Measurements from ENCODE around the gene OR5K2. TPM values are rescaled to one million over a fixed set of nuclear protein-coding genes. Genes with fewer than 3 reads are reported as not detected.

Gene OR5K2
- total RNA-seq, 2 donors from 2014 or later = not detected

DNA sequence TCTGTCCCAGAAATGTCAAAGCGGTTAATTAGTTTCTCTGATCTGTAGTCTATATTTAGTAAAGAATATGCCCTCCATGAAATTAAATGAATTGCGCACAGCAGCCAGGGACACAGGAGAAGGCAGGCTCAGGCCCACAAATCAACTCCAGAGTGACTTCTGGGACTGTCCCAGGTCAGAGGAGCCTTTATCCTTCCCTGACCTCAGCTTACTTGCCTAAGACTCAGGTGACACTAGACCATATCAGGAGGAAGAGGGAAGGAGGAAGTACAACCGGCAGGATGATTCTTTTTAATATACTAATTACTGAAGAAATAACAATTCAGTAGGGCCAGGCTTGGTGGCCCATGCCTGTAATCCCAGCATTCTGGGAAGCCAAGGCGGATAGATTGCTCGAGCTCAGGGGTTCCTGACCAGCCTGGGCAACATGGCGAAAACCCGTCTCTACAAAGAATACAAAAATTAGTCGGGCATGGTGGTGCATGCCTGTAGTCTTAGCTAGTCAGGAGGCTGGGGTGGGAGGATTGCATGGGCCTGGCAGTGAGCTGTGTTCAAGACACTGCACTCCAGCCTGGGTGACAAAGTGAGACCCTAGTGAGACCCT is 32.5 kb downstream of the OR5K2 start:
- H3K36me3 Mint-ChIP-seq (ENCODE audit: insufficient read depth in 2 of 2) = peaks cover 10 to 14% of the 10 kb centered on the region in 2 donors
- peaks cover 59% of the 10 kb centered on the region for H3K4me1 Mint-ChIP-seq (ENCODE audit: low read depth)
- peak overlapping the region; percentile 59 to 70 for H3K4me3 Mint-ChIP-seq
- DNase-seq = no peak
- H3K9me3 Mint-ChIP-seq = no peaks in the 10 kb centered on the region
- ATAC-seq (replicated peaks in 1 of 2) = no peak
- no peaks in the 10 kb centered on the region for H3K27me3 Mint-ChIP-seq (ENCODE audit: low read depth)
- peak overlapping the region; percentile 8 for H3K27ac Mint-ChIP-seq

DNA sequence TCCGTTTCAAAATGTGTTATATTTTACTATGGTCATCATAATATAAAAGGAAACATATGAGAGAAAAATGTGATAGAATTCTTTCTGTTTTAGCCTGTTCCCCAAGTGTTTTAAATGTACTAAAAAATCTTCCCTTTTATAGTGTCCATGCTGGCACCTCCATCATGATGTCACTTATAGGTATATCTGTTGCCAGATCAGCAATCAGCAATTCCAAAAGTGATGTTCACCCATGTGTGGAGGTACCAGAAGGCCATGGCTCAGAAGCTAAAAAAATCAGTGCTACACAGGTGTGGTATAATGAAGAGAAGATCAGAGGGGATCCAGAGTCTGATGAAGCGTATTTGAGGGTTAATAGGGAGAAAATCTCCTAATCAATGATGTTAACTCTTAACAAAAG is 33.2 kb downstream of the OR5K2 start:
- no peaks in the 10 kb centered on the region for H3K9me3 Mint-ChIP-seq
- peak overlapping the region; percentile 51 for H3K27ac Mint-ChIP-seq
- peaks cover 10 to 13% of the 10 kb centered on the region in 2 donors for H3K36me3 Mint-ChIP-seq (ENCODE audit: insufficient read depth in 2 of 2)
- DNase-seq (no peak), ATAC-seq (replicated peaks in 1 of 2) (peak in 1 of 2 donors; percentile 41)
- no peaks in the 10 kb centered on the region for H3K27me3 Mint-ChIP-seq (ENCODE audit: low read depth)
- H3K4me1 Mint-ChIP-seq (ENCODE audit: low read depth) = peaks cover 52% of the 10 kb centered on the region
- peak overlapping the region; percentile 16 to 70 for H3K4me3 Mint-ChIP-seq

DNA sequence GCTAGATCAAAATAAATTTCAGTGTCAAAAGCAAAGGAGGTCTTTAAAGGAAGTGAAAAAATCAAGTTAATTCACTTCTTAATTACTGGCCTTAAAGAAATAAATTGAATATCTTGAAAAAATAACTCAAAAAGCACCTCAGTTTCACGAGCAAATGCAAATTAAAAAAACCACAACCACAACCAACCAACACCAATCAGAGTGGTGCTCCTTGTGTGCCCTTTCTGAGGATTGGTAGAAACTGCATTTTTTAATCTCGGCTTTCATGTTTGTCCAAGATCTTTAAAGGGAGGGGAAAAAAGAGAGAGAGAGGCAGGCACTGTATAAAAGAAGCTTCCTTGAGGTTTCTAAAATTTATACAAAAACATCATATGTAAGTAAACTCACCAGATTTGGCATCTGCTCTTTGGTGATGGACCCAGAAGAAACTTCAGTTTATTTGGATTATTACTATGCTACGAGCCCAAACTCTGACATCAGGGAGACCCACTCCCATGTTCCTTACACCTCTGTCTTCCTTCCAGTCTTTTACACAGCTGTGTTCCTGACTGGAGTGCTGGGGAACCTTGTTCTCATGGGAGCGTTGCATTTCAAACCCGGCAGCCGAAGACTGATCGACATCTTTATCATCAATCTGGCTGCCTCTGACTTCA is 34.3 kb downstream of the OR5K2 start, which contains the start of gene GPR15:
Gene GPR15 (plus strand): TSS at position 357 of the 653 bp plus-strand sequence. CDS start 56 bp downstream, at position 413.
- peak within 1 kb of the TSS; percentile 33 to 70 for H3K4me3 Mint-ChIP-seq
- peak within 1 kb of the TSS; percentile 51 for H3K27ac Mint-ChIP-seq
- no peaks in the 10 kb centered on the region for H3K9me3 Mint-ChIP-seq
- H3K27me3 Mint-ChIP-seq (ENCODE audit: low read depth) = no peaks in the 10 kb centered on the region
- ATAC-seq (replicated peaks in 1 of 2) = peak in 1 of 2 donors; percentile 16
- no peak for DNase-seq
- peaks cover 55% of the 10 kb centered on the region for H3K4me1 Mint-ChIP-seq (ENCODE audit: low read depth)
- peaks cover 13% of the 10 kb centered on the region in 2 donors for H3K36me3 Mint-ChIP-seq (ENCODE audit: insufficient read depth in 2 of 2)

DNA sequence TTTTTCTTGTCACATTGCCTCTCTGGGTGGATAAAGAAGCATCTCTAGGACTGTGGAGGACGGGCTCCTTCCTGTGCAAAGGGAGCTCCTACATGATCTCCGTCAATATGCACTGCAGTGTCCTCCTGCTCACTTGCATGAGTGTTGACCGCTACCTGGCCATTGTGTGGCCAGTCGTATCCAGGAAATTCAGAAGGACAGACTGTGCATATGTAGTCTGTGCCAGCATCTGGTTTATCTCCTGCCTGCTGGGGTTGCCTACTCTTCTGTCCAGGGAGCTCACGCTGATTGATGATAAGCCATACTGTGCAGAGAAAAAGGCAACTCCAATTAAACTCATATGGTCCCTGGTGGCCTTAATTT is 34.8 kb downstream of the OR5K2 start:
- Mint-ChIP-seq H3K9me3 (no peaks in the 10 kb centered on the region), H3K4me1 (ENCODE audit: low read depth) (peaks cover 57% of the 10 kb centered on the region), H3K27ac (peak overlapping the region; percentile 51), H3K36me3 (ENCODE audit: insufficient read depth in 2 of 2) (peaks cover 13% of the 10 kb centered on the region in 2 donors), H3K4me3 (peak overlapping the region; percentile 29 to 70), H3K27me3 (ENCODE audit: low read depth) (no peaks in the 10 kb centered on the region)
- no peak for DNase-seq
- ATAC-seq (replicated peaks in 1 of 2) = no peak

DNA sequence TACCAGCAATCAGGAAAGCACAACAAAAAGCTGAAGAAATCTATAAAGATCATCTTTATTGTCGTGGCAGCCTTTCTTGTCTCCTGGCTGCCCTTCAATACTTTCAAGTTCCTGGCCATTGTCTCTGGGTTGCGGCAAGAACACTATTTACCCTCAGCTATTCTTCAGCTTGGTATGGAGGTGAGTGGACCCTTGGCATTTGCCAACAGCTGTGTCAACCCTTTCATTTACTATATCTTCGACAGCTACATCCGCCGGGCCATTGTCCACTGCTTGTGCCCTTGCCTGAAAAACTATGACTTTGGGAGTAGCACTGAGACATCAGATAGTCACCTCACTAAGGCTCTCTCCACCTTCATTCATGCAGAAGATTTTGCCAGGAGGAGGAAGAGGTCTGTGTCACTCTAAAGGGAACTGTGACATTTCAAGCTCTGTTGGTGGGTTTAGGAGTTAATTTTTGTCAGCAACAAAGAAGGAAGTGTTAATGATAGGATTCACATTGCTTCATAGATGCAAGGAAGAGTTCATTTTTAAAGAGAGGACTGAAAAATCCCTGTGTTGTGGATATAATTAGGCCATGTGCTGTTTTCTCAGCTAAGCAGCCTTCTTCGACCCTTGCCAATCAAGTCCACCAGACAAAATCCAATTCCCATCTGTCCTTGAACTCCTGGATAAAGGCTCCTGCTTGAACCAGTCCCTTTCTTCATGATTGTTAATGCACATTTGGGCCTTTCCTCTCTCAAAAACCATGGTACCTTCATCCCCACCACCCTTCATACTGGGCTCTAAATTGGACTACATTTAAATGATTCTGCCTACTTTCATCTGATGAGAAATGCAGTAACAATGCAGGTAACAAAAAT is 35.5 kb downstream of the OR5K2 start:
- H3K27me3 Mint-ChIP-seq (ENCODE audit: low read depth) = no peaks in the 10 kb centered on the region
- H3K4me1 Mint-ChIP-seq (ENCODE audit: low read depth) = peaks cover 57% of the 10 kb centered on the region
- H3K36me3 Mint-ChIP-seq (ENCODE audit: insufficient read depth in 2 of 2) = peaks cover 13% of the 10 kb centered on the region in 2 donors
- DNase-seq (no peak), ATAC-seq (replicated peaks in 1 of 2) (no peak)
- peak overlapping the region; percentile 51 for H3K27ac Mint-ChIP-seq
- H3K4me3 Mint-ChIP-seq = peak overlapping the region; percentile 29 to 70
- H3K9me3 Mint-ChIP-seq = no peaks in the 10 kb centered on the region

DNA sequence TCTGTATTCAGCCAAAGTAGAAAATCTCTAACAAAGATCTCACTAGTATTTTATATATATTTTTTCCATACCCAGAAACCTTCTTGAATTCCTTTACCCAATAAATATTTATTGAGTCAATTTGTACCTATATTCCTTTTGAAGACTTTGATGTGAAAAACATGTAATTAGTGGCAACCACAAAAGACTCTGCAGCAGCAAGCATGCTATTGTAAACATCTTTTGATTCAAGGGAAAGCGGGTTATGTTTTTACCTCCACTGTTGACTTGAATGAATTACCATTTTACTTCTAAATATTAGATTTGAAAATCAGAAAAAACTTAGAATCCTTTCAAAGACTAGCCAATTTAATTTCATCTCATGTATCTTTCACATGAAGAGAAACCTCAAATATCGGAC is 36.7 kb downstream of the OR5K2 start:
- H3K27me3 Mint-ChIP-seq (ENCODE audit: low read depth) = no peaks in the 10 kb centered on the region
- H3K27ac Mint-ChIP-seq = peak overlapping the region; percentile 51
- H3K4me1 Mint-ChIP-seq (ENCODE audit: low read depth) = peaks cover 59% of the 10 kb centered on the region

DNA sequence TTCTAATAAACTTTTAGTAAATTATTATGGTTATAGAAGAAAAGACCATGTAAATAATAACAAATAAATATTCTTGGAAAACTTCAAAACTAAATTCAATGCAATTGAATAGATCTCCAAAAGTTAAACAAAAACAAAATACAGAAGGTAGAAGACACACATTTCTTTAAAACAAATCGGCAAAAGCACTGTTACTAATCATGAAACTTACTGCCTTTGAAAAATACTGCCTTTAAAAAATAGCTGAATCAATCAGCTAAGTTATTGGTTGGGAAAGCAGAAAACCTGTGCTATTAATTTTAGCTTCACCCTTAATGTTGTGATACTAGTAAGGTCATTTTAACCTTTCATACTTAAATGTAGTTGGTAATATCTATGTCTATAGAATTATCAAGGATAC is 37.3 kb downstream of the OR5K2 start:
- Mint-ChIP-seq H3K9me3 (no peaks in the 10 kb centered on the region), H3K27ac (no peak overlapping the region), H3K4me3 (peak overlapping the region in 1 of 2 donors; percentile 63), H3K27me3 (ENCODE audit: low read depth) (no peaks in the 10 kb centered on the region), H3K4me1 (ENCODE audit: low read depth) (peaks cover 63% of the 10 kb centered on the region), H3K36me3 (ENCODE audit: insufficient read depth in 2 of 2) (peaks cover 11 to 13% of the 10 kb centered on the region in 2 donors)
- DNase-seq (no peak), ATAC-seq (replicated peaks in 1 of 2) (no peak)

More for the DNA sequence above, 36.7 kb downstream of the OR5K2 start:
- DNase-seq (no peak), ATAC-seq (replicated peaks in 1 of 2) (no peak)
- no peaks in the 10 kb centered on the region for H3K9me3 Mint-ChIP-seq
- peaks cover 11 to 13% of the 10 kb centered on the region in 2 donors for H3K36me3 Mint-ChIP-seq (ENCODE audit: insufficient read depth in 2 of 2)
- H3K4me3 Mint-ChIP-seq = peak overlapping the region; percentile 11 to 70

DNA sequence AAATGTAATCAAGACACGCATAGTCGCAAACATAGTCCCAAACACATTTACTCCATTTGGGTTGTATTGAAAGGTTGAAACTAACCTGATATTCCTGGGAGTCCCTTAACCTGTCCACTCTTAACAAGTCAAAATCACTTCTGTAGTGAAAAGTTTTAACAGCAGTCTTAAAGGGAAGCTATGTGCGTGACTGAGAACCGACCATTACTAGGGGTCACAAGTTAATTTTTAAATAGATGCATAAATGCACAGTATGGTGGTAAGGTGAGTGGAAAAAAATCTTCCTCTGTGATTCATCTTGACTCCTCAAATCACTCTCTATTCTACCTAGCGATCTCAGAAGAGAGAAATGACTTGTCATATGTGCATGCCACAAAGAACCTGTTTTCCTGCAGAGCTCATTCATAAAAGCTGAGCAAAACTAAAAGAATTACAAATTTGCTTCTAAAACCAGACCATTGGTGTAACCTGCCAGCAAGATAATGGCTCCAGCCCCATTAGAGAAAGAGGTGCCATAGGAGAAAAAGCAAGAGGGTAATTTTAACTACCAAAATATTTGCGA is 39.1 kb downstream of the OR5K2 start:
- Mint-ChIP-seq H3K4me3 (peak overlapping the region; percentile 67 to 80), H3K27me3 (ENCODE audit: low read depth) (no peaks in the 10 kb centered on the region), H3K4me1 (ENCODE audit: low read depth) (peaks cover 60% of the 10 kb centered on the region), H3K9me3 (no peaks in the 10 kb centered on the region), H3K36me3 (ENCODE audit: insufficient read depth in 2 of 2) (peaks cover 7 to 9% of the 10 kb centered on the region in 2 donors), H3K27ac (peak overlapping the region; percentile 90)
- peak; percentile 83 for ATAC-seq (replicated peaks in 1 of 2)
- peak in 1 of 2 donors; percentile 43 for DNase-seq

DNA sequence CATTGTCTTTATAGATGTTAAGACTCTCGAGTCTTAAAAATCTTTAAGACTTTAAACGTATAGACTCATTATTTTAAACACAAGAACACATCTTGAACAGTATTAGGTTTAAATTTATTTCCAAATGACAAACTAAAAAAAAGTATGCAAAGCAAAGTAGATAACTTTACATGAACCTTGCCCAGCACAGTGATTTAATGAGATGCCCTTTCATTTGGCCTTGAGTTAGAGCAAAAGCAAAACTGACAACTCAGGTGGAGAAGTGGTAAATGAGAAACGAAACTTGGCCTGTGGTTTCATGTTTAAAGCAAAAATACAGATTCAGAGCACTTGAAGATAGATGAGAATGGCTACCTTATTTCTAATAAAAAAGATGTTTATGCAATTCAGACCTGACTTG is 42.9 kb downstream of the OR5K2 start:
- Mint-ChIP-seq H3K4me1 (ENCODE audit: low read depth) (peaks cover 86% of the 10 kb centered on the region), H3K27me3 (ENCODE audit: low read depth) (no peaks in the 10 kb centered on the region), H3K27ac (peak overlapping the region; percentile 27), H3K9me3 (no peaks in the 10 kb centered on the region), H3K36me3 (ENCODE audit: insufficient read depth in 2 of 2) (peaks cover 7 to 8% of the 10 kb centered on the region in 2 donors), H3K4me3 (peak overlapping the region; percentile 38 to 63)
- DNase-seq = peak in 1 of 2 donors; percentile 46
- ATAC-seq (replicated peaks in 1 of 2) = peak; percentile 35 to 39

DNA sequence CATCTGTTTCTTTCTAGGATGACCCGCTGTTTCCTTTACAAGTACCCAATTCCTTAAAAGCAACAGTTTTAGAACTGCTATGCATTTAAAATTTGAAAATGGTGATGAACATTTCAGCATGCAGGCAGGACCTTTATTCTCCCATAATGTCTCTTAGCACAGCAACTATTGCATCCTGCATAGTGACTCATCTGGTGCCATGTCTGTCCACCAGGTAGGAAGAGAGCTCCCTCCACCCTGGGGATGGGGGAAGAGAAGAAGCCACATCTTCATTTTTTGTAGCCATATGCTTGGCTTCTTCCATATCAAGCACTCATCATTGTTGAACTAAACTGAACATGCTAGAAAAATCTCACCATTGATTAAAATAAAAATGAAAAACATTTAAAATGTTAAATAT is 44.2 kb downstream of the OR5K2 start:
- Mint-ChIP-seq H3K4me1 (ENCODE audit: low read depth) (peaks cover 86% of the 10 kb centered on the region), H3K4me3 (peak overlapping the region; percentile 52 to 58), H3K36me3 (ENCODE audit: insufficient read depth in 2 of 2) (peaks cover 5 to 8% of the 10 kb centered on the region in 2 donors), H3K9me3 (no peaks in the 10 kb centered on the region), H3K27me3 (ENCODE audit: low read depth) (no peaks in the 10 kb centered on the region), H3K27ac (peak overlapping the region; percentile 75)
- no peak for ATAC-seq (replicated peaks in 1 of 2)
- DNase-seq = no peak

DNA sequence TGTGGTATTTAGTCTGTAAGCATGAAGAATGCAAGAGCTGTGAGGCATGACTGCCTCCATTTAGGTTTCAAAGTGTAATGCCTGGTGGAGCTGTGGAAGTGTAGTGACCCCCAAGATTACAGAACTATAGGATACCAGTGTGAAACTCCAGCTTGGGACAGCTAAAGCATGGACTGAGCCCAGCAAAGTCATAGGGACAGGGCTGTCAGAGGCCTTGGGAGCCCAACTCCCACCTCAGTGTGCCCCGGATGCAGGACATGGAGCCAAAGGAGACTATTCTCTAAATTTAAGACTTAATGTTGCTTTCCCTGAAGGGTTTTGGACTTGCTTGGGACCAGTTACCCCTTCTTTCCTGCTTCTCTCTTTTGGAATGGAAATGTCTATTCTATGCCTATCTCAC is 45.1 kb downstream of the OR5K2 start:
- Mint-ChIP-seq H3K27ac (no peak overlapping the region), H3K9me3 (no peaks in the 10 kb centered on the region), H3K4me3 (no peak overlapping the region), H3K27me3 (ENCODE audit: low read depth) (no peaks in the 10 kb centered on the region), H3K36me3 (ENCODE audit: insufficient read depth in 2 of 2) (peaks cover 5 to 8% of the 10 kb centered on the region in 2 donors), H3K4me1 (ENCODE audit: low read depth) (peaks cover 78% of the 10 kb centered on the region)
- ATAC-seq (replicated peaks in 1 of 2) (no peak), DNase-seq (no peak)

DNA sequence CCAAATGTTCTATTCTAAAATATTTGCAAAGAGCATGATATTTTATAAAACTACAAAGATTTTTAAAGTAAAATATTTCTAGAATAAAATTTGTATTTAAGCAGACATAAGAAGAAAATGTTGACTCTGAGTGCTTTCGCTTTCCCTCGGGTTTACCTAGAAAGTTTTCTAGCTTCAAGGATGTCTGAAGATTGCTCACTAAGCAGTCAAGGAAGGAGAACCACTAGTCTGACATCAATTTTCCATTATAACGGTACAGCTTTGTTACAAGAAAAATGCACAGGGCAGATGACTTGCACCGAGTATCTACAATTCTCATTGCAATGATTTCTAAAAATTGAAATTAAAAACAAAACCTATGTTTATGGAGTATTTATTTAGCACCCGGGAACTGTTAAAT is 48.5 kb downstream of the OR5K2 start:
- Mint-ChIP-seq H3K9me3 (peaks cover 0 to 3% of the 10 kb centered on the region in 2 donors), H3K36me3 (ENCODE audit: insufficient read depth in 2 of 2) (peaks cover 8 to 10% of the 10 kb centered on the region in 2 donors), H3K27me3 (ENCODE audit: low read depth) (no peaks in the 10 kb centered on the region), H3K4me1 (ENCODE audit: low read depth) (peaks cover 70% of the 10 kb centered on the region), H3K4me3 (peak overlapping the region; percentile 57 to 88), H3K27ac (peak overlapping the region; percentile 98)
- ATAC-seq (replicated peaks in 1 of 2) (peak; percentile 91 to 92), DNase-seq (no peak)
